Liver (tissue), 9 donors: ENCODE measurements around the gene DNM3. TPM values are rescaled to one million over a fixed set of nuclear protein-coding genes. Genes with fewer than 3 reads are reported as not detected.

Experiments
- DNase-seq: peaks from one replicate; pipeline ENCODE4 v3.0.0-alpha.2; 2017; ENCODE audit warnings: low spot score
- H3K27ac ChIP-seq, 2 donors: one replicate each; pipeline ENCODE4 v1.7.0; 2013; ENCODE audit warnings: inconsistent platforms in 2 of 2, low read length in 2 of 2, control low read depth in 1 of 2, low read depth in 1 of 2, mild to moderate bottlenecking in 1 of 2
- H3K27me3 ChIP-seq, 4 donors: one replicate each; pipeline versions ENCODE4 v1.6.1 to v1.7.0; 2013; ENCODE audit warnings: low read length in 3 of 4, inconsistent platforms in 1 of 4, mild to moderate bottlenecking in 1 of 4, moderate library complexity in 1 of 4; ENCODE audit not compliant: control insufficient read depth in 4 of 4, insufficient read depth in 4 of 4
- H3K36me3 ChIP-seq, 4 donors: one replicate each; pipeline versions ENCODE4 v1.6.1 to v1.7.0; 2013; ENCODE audit warnings: low read length in 3 of 4, mild to moderate bottlenecking in 3 of 4, low read depth in 1 of 4, moderate library complexity in 1 of 4; ENCODE audit not compliant: control insufficient read depth in 4 of 4, insufficient read depth in 3 of 4
- H3K4me1 ChIP-seq, 4 donors: one replicate each; pipeline versions ENCODE4 v1.6.1 to v1.7.0; 2013; ENCODE audit warnings: low read length in 3 of 4, mild to moderate bottlenecking in 3 of 4, moderate library complexity in 1 of 4; ENCODE audit not compliant: control insufficient read depth in 4 of 4, insufficient read depth in 4 of 4
- H3K4me3 ChIP-seq, 3 donors: one replicate each; pipeline versions ENCODE4 v1.6.1 to v1.7.0; 2013; ENCODE audit warnings: low read length in 3 of 3, control low read depth in 1 of 3, low read depth in 1 of 3, mild to moderate bottlenecking in 1 of 3
- H3K9ac ChIP-seq, 2 donors: one replicate each; pipeline ENCODE4 v1.7.0; 2013; ENCODE audit warnings: low read length in 2 of 2, mild to moderate bottlenecking in 2 of 2, moderate library complexity in 2 of 2, control low read depth in 1 of 2, low read depth in 1 of 2
- H3K9me3 ChIP-seq, 4 donors: one replicate each; pipeline versions ENCODE4 v1.6.1 to v1.7.0; 2013; ENCODE audit warnings: low read length in 3 of 4; ENCODE audit not compliant: control insufficient read depth in 4 of 4
- ATF3 ChIP-seq: IDR thresholded peaks from 2 replicates; pipeline ENCODE4 v1.6.1; 2016; ENCODE audit warnings: antibody characterized with exemption
- CTCF ChIP-seq: fragments of 150-350 bp; IDR thresholded peaks from 2 replicates; pipeline ENCODE4 v1.5.1; 2017; ENCODE audit warnings: improper control_type of control experiment, low read depth, low read length; ENCODE audit not compliant: missing input control
- EGR1 ChIP-seq, 2 donors: IDR thresholded peaks; 2 replicates each; pipeline ENCODE4 v1.6.1; 2016 to 2018; ENCODE audit warnings: antibody characterized with exemption in 2 of 2, low read depth in 2 of 2
- FOXA1 ChIP-seq: IDR thresholded peaks from 2 replicates; pipeline ENCODE4 v1.6.1; 2016; ENCODE audit warnings: antibody characterized with exemption
- FOXA2 ChIP-seq: IDR thresholded peaks from 2 replicates; pipeline ENCODE4 v1.6.1; 2016; ENCODE audit warnings: antibody characterized with exemption
- HNF4A ChIP-seq, 2 donors: conservative IDR thresholded peaks; 2 replicates each; pipeline ENCODE4 v1.6.1; 2016; ENCODE audit warnings: antibody characterized with exemption in 2 of 2, mild to moderate bottlenecking in 2 of 2
- HNF4G ChIP-seq: IDR thresholded peaks from 2 replicates; pipeline ENCODE4 v1.6.1; 2016; ENCODE audit warnings: antibody characterized with exemption
- JUND ChIP-seq, 2 donors: IDR thresholded peaks; 2 replicates each; pipeline ENCODE4 v1.6.1; 2016; ENCODE audit warnings: antibody characterized with exemption in 2 of 2
- MAX ChIP-seq: IDR thresholded peaks from 2 replicates; pipeline ENCODE4 v1.6.1; 2016; ENCODE audit warnings: antibody characterized with exemption
- NR2F2 ChIP-seq: IDR thresholded peaks from 2 replicates; pipeline ENCODE4 v1.6.1; 2016; ENCODE audit warnings: antibody characterized with exemption
- RAD21 ChIP-seq, 2 donors: IDR thresholded peaks; 2 replicates each; pipeline ENCODE4 v1.6.1; 2016; ENCODE audit warnings: antibody characterized with exemption in 2 of 2, mild to moderate bottlenecking in 2 of 2
- REST ChIP-seq: IDR thresholded peaks from 2 replicates; pipeline ENCODE4 v1.6.1; 2016; ENCODE audit warnings: antibody characterized with exemption, mild to moderate bottlenecking
- RXRA ChIP-seq, 2 donors: IDR thresholded peaks; 2 replicates each; pipeline ENCODE4 v1.6.1; 2017 to 2018; ENCODE audit warnings: antibody characterized with exemption in 2 of 2, mild to moderate bottlenecking in 1 of 2
- SP1 ChIP-seq: IDR thresholded peaks from 2 replicates; pipeline ENCODE4 v1.6.1; 2018; ENCODE audit warnings: antibody characterized with exemption, mild to moderate bottlenecking
- TAF1 ChIP-seq: conservative IDR thresholded peaks from 2 replicates; pipeline ENCODE4 v1.6.1; 2016; ENCODE audit warnings: antibody characterized with exemption, mild to moderate bottlenecking
- YY1 ChIP-seq: IDR thresholded peaks from 2 replicates; pipeline ENCODE4 v1.6.1; 2016; ENCODE audit warnings: antibody characterized with exemption, mild to moderate bottlenecking
- ZBTB33 ChIP-seq: IDR thresholded peaks from 2 replicates; pipeline ENCODE4 v1.6.1; 2016; ENCODE audit warnings: antibody characterized with exemption
- WGBS: extraction: QIAGEN DNeasy Blood & Tissue Kit; methylation state at CpG from one replicate; pipeline ENCODE4 v1.1.7; 2013; 5-methylcytosine and 5-hydroxymethylcytosine counted together
- polyA plus RNA-seq, 2 donors: library from polyadenylated mRNA; stranded (reverse) in 1 of 2; unstranded in 1 of 2; fragments of 200-250 nt in 1 of 2; fragments of >200 nt in 1 of 2; fragmentation: Nextera tagmentation in 1 of 2; extraction: Ambion mirVana in 1 of 2; gene quantifications; one replicate each; pipeline versions ENCODE4 v1.2.1 to v1.2.3, GENCODE V29; 2013 to 2015
- total RNA-seq, 2 donors: library from RNA; depleted of rRNA; stranded (reverse); fragments of >200 nt; gene quantifications; one replicate each; pipeline ENCODE4 v1.2.3, GENCODE V29; 2014
- donor health status: healthy.
- donor health status: healthy.
- donor health status: healthy.
- donor health status: healthy.
- donor health status: healthy.

The DNM3 gene
- total and polyA plus RNA-seq, 4 donors = 0.08 to 3.2 (median 1.0) TPM

GRCh38 chr1:171800851-171801250 is 40.4 kb upstream of the DNM3 start (continued):
- TF ChIP-seq ZBTB33 = no peak

- no peak for DNase-seq
- whole genome bisulfite sequencing = 7% methylated on average over 2 of the region's 2 CpGs
- no peaks in the 10 kb centered on the region for H3K9me3 ChIP-seq
- H3K4me3 ChIP-seq = no peak overlapping the region
- TF ChIP-seq CTCF (peak; percentile 69), RAD21 (IDR thresholded peaks at IDR 0.05) (peak; percentile 79 to 82), HNF4G (no peak)
- H3K9ac ChIP-seq = no peak overlapping the region
- no peaks in the 10 kb centered on the region for H3K27me3 ChIP-seq
- H3K4me1 ChIP-seq = no peaks in the 10 kb centered on the region
- H3K27ac ChIP-seq = no peak overlapping the region
- H3K36me3 ChIP-seq = peaks cover 0 to 14% (median 10%) of the 10 kb centered on the region in 4 donors
These were observed 39.8 kb upstream of the DNM3 start for GRCh38 chr1:171801487-171801891.

- H3K36me3 ChIP-seq = peaks cover 0 to 7% (median 4%) of the 10 kb centered on the region in 4 donors
- 96% methylated on average over 3 of the region's 3 CpGs for WGBS
- H3K4me3 ChIP-seq = no peak overlapping the region
- no peaks in the 10 kb centered on the region for H3K4me1 ChIP-seq
- no peaks in the 10 kb centered on the region for H3K27me3 ChIP-seq
- no peak overlapping the region for H3K9ac ChIP-seq
- no peak overlapping the region for H3K27ac ChIP-seq
- no peak for TF ChIP-seq ZBTB33
- no peak for TF ChIP-seq FOXA2
- TF ChIP-seq RAD21 (IDR thresholded peaks at IDR 0.05) = no peak
- TF ChIP-seq EGR1 (IDR thresholded peaks at IDR 0.05; ENCODE audit: low read depth in 2 of 2) = no peak
- TF ChIP-seq HNF4A (conservative IDR thresholded peaks at IDR 0.05) = no peak
- TF ChIP-seq RXRA (IDR thresholded peaks at IDR 0.05) = no peak
- TF ChIP-seq YY1 = no peak
- TF ChIP-seq ATF3 = no peak
- no peak for TF ChIP-seq SP1
- TF ChIP-seq REST = no peak
- no peak for TF ChIP-seq CTCF
- no peak for TF ChIP-seq MAX
- TF ChIP-seq NR2F2 = no peak
- TF ChIP-seq FOXA1 = no peak
- TF ChIP-seq TAF1 = no peak
- no peak for TF ChIP-seq JUND (IDR thresholded peaks at IDR 0.05)
- no peaks in the 10 kb centered on the region for H3K9me3 ChIP-seq
- no peak for DNase-seq
These were observed 39.1 kb upstream of the DNM3 start for GRCh38 chr1:171802207-171802606.
